SK-N-SH (cell line): Measurements from ENCODE around the gene ADGRG2.

Experiments
- POLR2AphosphoS5 ChIP-seq: IDR thresholded peaks from 2 replicates; pipeline ENCODE4 v1.6.1; 2012; ENCODE audit warnings: low read depth, low read length
- RXRA ChIP-seq: IDR thresholded peaks from 2 replicates; pipeline ENCODE4 v1.4.0; 2012; ENCODE audit warnings: low read depth, mild to moderate bottlenecking, borderline replicate concordance
- TAF1 ChIP-seq: IDR thresholded peaks from 2 replicates; pipeline ENCODE4 v1.6.1; 2012; ENCODE audit warnings: low read depth, mild to moderate bottlenecking, low read length, moderate library complexity, borderline replicate concordance
- TF ChIP-seq, protein P1 (sequence below): fragments of 200-600 bp; sonication (generic); IDR thresholded peaks from 2 replicates; pipeline ENCODE4 v1.6.1; 2017; ENCODE audit warnings: antibody characterized with exemption, mild to moderate bottlenecking, moderate library complexity
- TF ChIP-seq, protein P2 (sequence below): IDR thresholded peaks from 2 replicates; pipeline ENCODE4 v1.6.1; 2012; ENCODE audit warnings: mild to moderate bottlenecking, low read depth, low read length, moderate library complexity

DNA sequence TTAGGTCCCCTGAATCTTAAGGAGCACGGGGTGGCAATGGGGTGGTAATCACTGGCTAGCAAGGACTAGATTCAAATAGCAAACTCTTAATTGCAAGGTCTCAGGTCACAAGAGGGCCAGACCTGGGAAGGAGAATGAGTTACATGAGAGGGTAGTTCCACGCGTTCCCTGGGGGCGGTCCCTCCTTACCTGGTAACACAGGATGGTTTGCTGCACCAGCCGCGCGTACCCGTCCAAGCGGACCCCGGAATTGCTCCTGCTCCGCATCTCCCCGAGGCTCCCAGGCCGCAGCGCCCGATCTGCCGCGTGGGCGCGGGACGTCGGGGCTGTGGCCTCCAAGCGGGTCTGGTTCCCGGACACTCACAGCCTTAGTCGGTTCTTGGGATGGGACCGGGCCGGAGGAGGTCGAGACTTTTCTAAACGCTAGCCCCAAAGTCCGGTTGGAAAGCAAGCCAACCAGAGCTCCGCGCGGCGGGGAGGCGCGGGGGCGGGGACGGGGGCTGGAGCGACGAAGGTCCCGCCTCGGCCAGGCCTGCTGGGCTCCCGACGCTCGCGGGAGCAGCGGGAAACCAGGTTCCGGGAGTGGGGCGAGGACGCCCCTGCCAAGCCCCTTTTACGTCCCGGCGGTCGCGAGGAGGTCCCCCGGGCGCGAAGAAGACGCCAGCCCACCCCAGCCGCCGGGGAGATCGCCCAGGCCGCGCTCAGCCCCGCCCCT, 138.4 kb downstream of the ADGRG2 start, which contains the start of gene PHKA2:
- TF ChIP-seq, protein P1, sequence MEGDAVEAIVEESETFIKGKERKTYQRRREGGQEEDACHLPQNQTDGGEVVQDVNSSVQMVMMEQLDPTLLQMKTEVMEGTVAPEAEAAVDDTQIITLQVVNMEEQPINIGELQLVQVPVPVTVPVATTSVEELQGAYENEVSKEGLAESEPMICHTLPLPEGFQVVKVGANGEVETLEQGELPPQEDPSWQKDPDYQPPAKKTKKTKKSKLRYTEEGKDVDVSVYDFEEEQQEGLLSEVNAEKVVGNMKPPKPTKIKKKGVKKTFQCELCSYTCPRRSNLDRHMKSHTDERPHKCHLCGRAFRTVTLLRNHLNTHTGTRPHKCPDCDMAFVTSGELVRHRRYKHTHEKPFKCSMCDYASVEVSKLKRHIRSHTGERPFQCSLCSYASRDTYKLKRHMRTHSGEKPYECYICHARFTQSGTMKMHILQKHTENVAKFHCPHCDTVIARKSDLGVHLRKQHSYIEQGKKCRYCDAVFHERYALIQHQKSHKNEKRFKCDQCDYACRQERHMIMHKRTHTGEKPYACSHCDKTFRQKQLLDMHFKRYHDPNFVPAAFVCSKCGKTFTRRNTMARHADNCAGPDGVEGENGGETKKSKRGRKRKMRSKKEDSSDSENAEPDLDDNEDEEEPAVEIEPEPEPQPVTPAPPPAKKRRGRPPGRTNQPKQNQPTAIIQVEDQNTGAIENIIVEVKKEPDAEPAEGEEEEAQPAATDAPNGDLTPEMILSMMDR: no peak
- TF ChIP-seq, protein P2, sequence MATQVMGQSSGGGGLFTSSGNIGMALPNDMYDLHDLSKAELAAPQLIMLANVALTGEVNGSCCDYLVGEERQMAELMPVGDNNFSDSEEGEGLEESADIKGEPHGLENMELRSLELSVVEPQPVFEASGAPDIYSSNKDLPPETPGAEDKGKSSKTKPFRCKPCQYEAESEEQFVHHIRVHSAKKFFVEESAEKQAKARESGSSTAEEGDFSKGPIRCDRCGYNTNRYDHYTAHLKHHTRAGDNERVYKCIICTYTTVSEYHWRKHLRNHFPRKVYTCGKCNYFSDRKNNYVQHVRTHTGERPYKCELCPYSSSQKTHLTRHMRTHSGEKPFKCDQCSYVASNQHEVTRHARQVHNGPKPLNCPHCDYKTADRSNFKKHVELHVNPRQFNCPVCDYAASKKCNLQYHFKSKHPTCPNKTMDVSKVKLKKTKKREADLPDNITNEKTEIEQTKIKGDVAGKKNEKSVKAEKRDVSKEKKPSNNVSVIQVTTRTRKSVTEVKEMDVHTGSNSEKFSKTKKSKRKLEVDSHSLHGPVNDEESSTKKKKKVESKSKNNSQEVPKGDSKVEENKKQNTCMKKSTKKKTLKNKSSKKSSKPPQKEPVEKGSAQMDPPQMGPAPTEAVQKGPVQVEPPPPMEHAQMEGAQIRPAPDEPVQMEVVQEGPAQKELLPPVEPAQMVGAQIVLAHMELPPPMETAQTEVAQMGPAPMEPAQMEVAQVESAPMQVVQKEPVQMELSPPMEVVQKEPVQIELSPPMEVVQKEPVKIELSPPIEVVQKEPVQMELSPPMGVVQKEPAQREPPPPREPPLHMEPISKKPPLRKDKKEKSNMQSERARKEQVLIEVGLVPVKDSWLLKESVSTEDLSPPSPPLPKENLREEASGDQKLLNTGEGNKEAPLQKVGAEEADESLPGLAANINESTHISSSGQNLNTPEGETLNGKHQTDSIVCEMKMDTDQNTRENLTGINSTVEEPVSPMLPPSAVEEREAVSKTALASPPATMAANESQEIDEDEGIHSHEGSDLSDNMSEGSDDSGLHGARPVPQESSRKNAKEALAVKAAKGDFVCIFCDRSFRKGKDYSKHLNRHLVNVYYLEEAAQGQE: no peak
- TF ChIP-seq TAF1 (0 out of 2 replicates have a peak, but pooled peaks have one; percentile 5), RXRA (no peak), POLR2AphosphoS5 (no peak)
